B cell (primary cell): ENCODE data around the gene ZNF165. TPM values are rescaled to one million over a fixed set of nuclear protein-coding genes. Genes with fewer than 3 reads are reported as not detected.
A peak's percentile ranks its signal among the peaks of the same experiment; 100 is the strongest.

Experiments
- ATAC-seq: fragments of 200-7000 bp; cut with Tn5 transposase; one replicate; pipeline ENCODE4 v1.10.0; 2021; ENCODE audit warnings: low read depth, mild to moderate bottlenecking, moderate number of reproducible peaks, moderate library complexity
- CTCF ChIA-PET: fragments of 350-600 bp; sonication (Branson Sonifier 250); formaldehyde crosslinking; loops from one replicate; lab custom pipeline; 2021; ENCODE audit warnings: antibody characterized with exemption, inconsistent platforms; lab: Charles Lee
- POLR2A ChIA-PET: fragments of 350-600 bp; sonication (Branson Sonifier 250); formaldehyde crosslinking; loops from one replicate; lab custom pipeline; 2021; ENCODE audit warnings: antibody characterized with exemption; lab: Charles Lee
- DNase-seq: peaks from one replicate; pipeline ENCODE4 v3.0.0; 2013
- H2AFZ ChIP-seq: 2 replicates; pipeline ENCODE4 v1.6.1; 2012; ENCODE audit warnings: mild to moderate bottlenecking, low read depth, low read length; ENCODE audit not compliant: insufficient read depth, poor library complexity, severe bottlenecking
- H3K27ac ChIP-seq, 2 donors: 1 replicate in 1 of 2; 2 replicates in 1 of 2; pipeline ENCODE4 v1.5.1; 2012 to 2013; ENCODE audit warnings: low read length in 2 of 2, mild to moderate bottlenecking in 2 of 2, moderate library complexity in 1 of 2
- H3K27me3 ChIP-seq, 4 experiments: fragments of 200-600 bp in 1 of 4; sonication (generic) in 1 of 4; replicated peaks in 1 of 4; 1 replicate in 2 of 4; 2 replicates in 2 of 4; pipeline versions ENCODE4 v1.6.1 to v1.7.0; 2013 to 2016; ENCODE audit warnings: low read length in 3 of 4, mild to moderate bottlenecking in 2 of 4, mixed read lengths in 1 of 4, moderate library complexity in 1 of 4; ENCODE audit not compliant: insufficient read depth in 4 of 4, control insufficient read depth in 3 of 4; ENCODE audit errors: control extremely low read depth in 1 of 4
- H3K36me3 ChIP-seq, 2 experiments: replicated peaks in 1 of 2; 1 replicate in 1 of 2; 2 replicates in 1 of 2; pipeline versions ENCODE4 v1.6.1 to v1.7.1; 2013; ENCODE audit warnings: low read length in 1 of 2; ENCODE audit not compliant: insufficient read depth in 2 of 2, control insufficient read depth in 1 of 2; ENCODE audit errors: control extremely low read depth in 1 of 2, extremely low read depth in 1 of 2
- H3K4me1 ChIP-seq, 2 donors: fragments of 200-600 bp in 1 of 2; sonication (generic) in 1 of 2; 1 replicate in 1 of 2; 2 replicates in 1 of 2; pipeline versions ENCODE4 v1.5.1 to v1.6.1; 2013 to 2017; ENCODE audit warnings: low read length in 2 of 2; ENCODE audit not compliant: control insufficient read depth in 2 of 2, insufficient read depth in 2 of 2
- H3K4me2 ChIP-seq: replicated peaks from 2 replicates; pipeline ENCODE3; 2012; ENCODE audit warnings: mild to moderate bottlenecking, low read depth, low read length; ENCODE audit not compliant: poor library complexity, severe bottlenecking
- H3K4me3 ChIP-seq, 5 experiments: fragments of 200-600 bp in 1 of 5; sonication (generic) in 1 of 5; 1 replicate in 3 of 5; 2 replicates in 2 of 5; pipeline versions ENCODE4 v1.5.1 to v1.7.0; 2011 to 2016; ENCODE audit warnings: low read length in 4 of 5, mild to moderate bottlenecking in 4 of 5, low read depth in 2 of 5, control low read depth in 1 of 5, moderate library complexity in 1 of 5; ENCODE audit not compliant: insufficient read depth in 1 of 5; ENCODE audit errors: control extremely low read depth in 1 of 5, extremely low read depth in 1 of 5
- H3K79me2 ChIP-seq: fragments of 200-600 bp; sonication (generic); one replicate; pipeline ENCODE4 v1.6.0; 2016; ENCODE audit warnings: low read length; ENCODE audit not compliant: control insufficient read depth, insufficient read depth
- H3K9ac ChIP-seq: fragments of 200-600 bp; sonication (generic); 2 replicates; pipeline ENCODE4 v1.6.1; 2017; ENCODE audit warnings: mild to moderate bottlenecking, low read length, moderate library complexity
- H3K9me3 ChIP-seq, 3 donors: one replicate each; pipeline versions ENCODE4 v1.6.1 to v1.7.1; 2013; ENCODE audit warnings: low read length in 2 of 3; ENCODE audit not compliant: control insufficient read depth in 2 of 3, insufficient read depth in 1 of 3; ENCODE audit errors: control extremely low read depth in 1 of 3
- H4K20me1 ChIP-seq: 2 replicates; pipeline ENCODE4 v1.6.0; 2012; ENCODE audit warnings: mild to moderate bottlenecking, low read length; ENCODE audit not compliant: insufficient read depth, control insufficient read depth, poor library complexity, severe bottlenecking
- H3K27ac Mint-ChIP-seq: one replicate; pipeline ENCODE4 v1.8.0; 2021; ENCODE audit warnings: mixed read lengths
- H3K27me3 Mint-ChIP-seq: one replicate; pipeline ENCODE4 v1.8.0; 2021; ENCODE audit warnings: mixed read lengths
- H3K4me1 Mint-ChIP-seq: one replicate; pipeline ENCODE4 v1.8.0; 2021; ENCODE audit warnings: mixed read lengths
- H3K4me3 Mint-ChIP-seq: one replicate; pipeline ENCODE4 v1.8.0; 2021; ENCODE audit warnings: mixed read lengths
- H3K9me3 Mint-ChIP-seq: one replicate; pipeline ENCODE4 v1.8.0; 2022; ENCODE audit warnings: mixed read lengths; ENCODE audit not compliant: insufficient read depth
- CTCF ChIP-seq: fragments of 200-600 bp; IDR thresholded peaks from one replicate; pipeline ENCODE4 v1.8.0; 2022; ENCODE audit warnings: antibody characterized with exemption, mild to moderate bottlenecking
- EZH2 ChIP-seq: IDR thresholded peaks from 2 replicates; pipeline ENCODE4 v1.6.1; 2012; ENCODE audit warnings: borderline replicate concordance, low read depth, mild to moderate bottlenecking, moderate library complexity, low read length; ENCODE audit not compliant: insufficient read depth, poor library complexity, severe bottlenecking
- WGBS: methylation state at CpG from one replicate; pipeline ENCODE4 v1.1.5; 2013; ENCODE audit warnings: missing lambda C conversion rate; ENCODE audit not compliant: insufficient coverage; 5-methylcytosine and 5-hydroxymethylcytosine counted together
- intact Hi-C: fragments of 100-400 bp; cut with micrococcal nuclease; formaldehyde crosslinking; loops from one replicate; pipeline ENCODE4 v1.10.0; 2022
- polyA plus RNA-seq: library from polyadenylated mRNA; depleted of rRNA; stranded (reverse); fragments of >200 nt; gene quantifications from 2 replicates; pipeline ENCODE4 v1.2.3, GENCODE V29; 2012
- total RNA-seq, 2 donors: library from RNA; stranded (reverse); fragments of 120-200 nt in 1 of 2; gene quantifications; 1 replicate in 1 of 2; 2 replicates in 1 of 2; pipeline versions ENCODE4 v1.2.3 to v1.2.4, GENCODE V29; 2013 to 2022

The ZNF165 gene
- total and polyA plus RNA-seq, 2 donors (not counting 1 experiment from before 2014, with no cell fraction given), result 3.5 to 4.2 TPM

- H3K4me3 ChIP-seq, result peak overlapping the region; percentile 69 to 78 (median 74)
- DNase-seq, result no peak
These were observed 24.9 kb downstream of the ZNF165 start for GRCh38 chr6:28105245-28105639.

More at GRCh38 chr6:28105245-28105639, 24.9 kb downstream of the ZNF165 start:
- peak overlapping the region; percentile 87 to 93 for H3K27ac ChIP-seq
- no peaks in the 10 kb centered on the region for H3K27me3 ChIP-seq
- H2AFZ ChIP-seq, result peak overlapping the region; percentile 95
- ChIA-PET CTCF (interaction anchor here (0.9 to 2.7 kb wide), 14 partner anchors 17 to 928 kb away, joined by 3 to 25 read pairs (median 5); partner anchors contain the start of genes ZKSCAN3, ZKSCAN4 and ZSCAN16), POLR2A (interaction anchor here (0.7 to 1.9 kb wide), 11 partner anchors 20 to 267 kb away, joined by 3 to 12 read pairs (median 5); partner anchors contain the start of genes ZKSCAN4, ZKSCAN8, ZNF165 and ZSCAN16)
- H3K4me1 ChIP-seq, result peaks cover 5 to 7% of the 10 kb centered on the region in 2 donors
- 44% methylated on average over 3 of the region's 5 CpGs for WGBS
- H3K36me3 ChIP-seq, result no peaks in the 10 kb centered on the region
- H3K9ac ChIP-seq, result peak overlapping the region; percentile 84
- Mint-ChIP-seq H3K27me3 (peaks cover 6% of the 10 kb centered on the region), H3K27ac (peak overlapping the region; percentile 96), H3K4me3 (peak overlapping the region; percentile 95), H3K4me1 (peaks cover 13% of the 10 kb centered on the region), H3K9me3 (no peaks in the 10 kb centered on the region)
- H3K4me2 ChIP-seq, result peak overlapping the region; percentile 83
- no peak for ATAC-seq
- no peaks in the 10 kb centered on the region for H3K79me2 ChIP-seq
- no peaks in the 10 kb centered on the region for H3K9me3 ChIP-seq
- H4K20me1 ChIP-seq, result no peaks in the 10 kb centered on the region
- TF ChIP-seq EZH2, result no peak
- no peak for TF ChIP-seq CTCF
- intact Hi-C loops, result loop anchor here (2.0 kb wide), 1 partner anchor 202 kb away; no protein-coding TSS in a partner anchor
